GM21825 (cell line): Measurements from ENCODE around the gene CTRB1.
A peak's percentile ranks its signal among the peaks of the same experiment; 100 is the strongest.
"Not testable (repeated sequence)": the region's sequence is repeated elsewhere in the genome, so short reads cannot be mapped to it uniquely, and the experiment has no call there.

ENCODE experiments used
- ATAC-seq: cut with Tn5 transposase; IDR thresholded peaks from one replicate; pipeline ENCODE4 v1.9.1; 2021; ENCODE audit warnings: mild to moderate bottlenecking, moderate library complexity; ENCODE audit not compliant: unreplicated experiment

CTRB1 gene

DNA sequence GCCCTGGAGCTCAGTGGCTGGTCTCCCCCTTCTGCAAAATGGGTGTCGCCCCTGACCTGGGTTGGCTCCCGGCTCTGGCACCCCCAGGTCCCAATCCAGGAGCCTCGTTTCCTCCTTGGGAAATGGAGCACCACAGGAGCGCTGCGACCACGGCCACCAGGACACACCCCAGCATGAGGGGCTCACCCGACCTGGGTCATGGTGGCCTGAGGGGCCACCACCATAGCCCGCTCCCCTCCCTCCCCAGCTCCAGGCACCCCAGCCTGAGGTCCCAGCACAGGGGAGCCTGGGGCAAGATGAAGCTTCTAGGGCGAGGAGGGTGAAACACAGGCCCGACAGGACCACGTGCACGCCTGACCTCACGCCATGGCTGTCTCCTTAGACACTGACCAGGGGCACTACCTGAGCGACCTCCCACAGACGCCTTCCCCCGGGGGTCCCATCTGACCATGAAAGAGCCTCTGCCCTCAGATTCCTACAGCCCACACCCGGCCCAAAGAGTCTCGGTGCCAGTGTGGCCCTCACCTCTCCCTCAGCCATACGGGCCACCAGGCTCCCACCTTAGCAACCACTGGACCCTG lies 20.8 kb downstream of the CTRB1 start:
- no peak for ATAC-seq

GRCh38 chr16:75240633-75241032 lies 21.8 kb downstream of the CTRB1 start:
- not testable (repeated sequence) for ATAC-seq

DNA sequence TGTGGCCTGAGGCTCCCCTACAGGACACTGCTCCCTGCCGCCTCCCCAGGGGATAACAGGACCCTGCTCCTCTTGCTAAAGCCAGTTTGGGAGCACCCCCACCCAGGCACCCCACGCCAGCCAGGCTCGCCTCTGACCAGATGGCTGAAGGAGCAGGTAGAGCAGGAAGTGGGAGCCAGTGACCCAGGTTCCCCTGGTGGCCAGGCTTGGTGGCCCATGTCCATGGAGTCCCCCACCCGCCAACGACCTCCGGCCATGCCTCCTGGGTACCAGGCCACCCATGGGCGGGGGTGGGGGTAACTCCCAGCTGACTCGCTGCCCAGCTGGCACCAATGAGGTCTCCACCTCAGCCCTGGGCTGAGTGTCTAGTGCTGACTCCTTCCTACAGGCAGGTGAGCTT lies 22.6 kb downstream of the CTRB1 start:
- ATAC-seq, result no peak

GRCh38 chr16:75241955-75242354 lies 23.2 kb downstream of the CTRB1 start:
- ATAC-seq, result no peak

GRCh38 chr16:75242436-75243078 lies 23.8 kb downstream of the CTRB1 start:
- not testable (repeated sequence) for ATAC-seq

GRCh38 chr16:75243667-75244224 lies 25.0 kb downstream of the CTRB1 start:
- ATAC-seq, result no peak

GRCh38 chr16:75244225-75244809 lies 25.5 kb downstream of the CTRB1 start:
- no peak for ATAC-seq

DNA sequence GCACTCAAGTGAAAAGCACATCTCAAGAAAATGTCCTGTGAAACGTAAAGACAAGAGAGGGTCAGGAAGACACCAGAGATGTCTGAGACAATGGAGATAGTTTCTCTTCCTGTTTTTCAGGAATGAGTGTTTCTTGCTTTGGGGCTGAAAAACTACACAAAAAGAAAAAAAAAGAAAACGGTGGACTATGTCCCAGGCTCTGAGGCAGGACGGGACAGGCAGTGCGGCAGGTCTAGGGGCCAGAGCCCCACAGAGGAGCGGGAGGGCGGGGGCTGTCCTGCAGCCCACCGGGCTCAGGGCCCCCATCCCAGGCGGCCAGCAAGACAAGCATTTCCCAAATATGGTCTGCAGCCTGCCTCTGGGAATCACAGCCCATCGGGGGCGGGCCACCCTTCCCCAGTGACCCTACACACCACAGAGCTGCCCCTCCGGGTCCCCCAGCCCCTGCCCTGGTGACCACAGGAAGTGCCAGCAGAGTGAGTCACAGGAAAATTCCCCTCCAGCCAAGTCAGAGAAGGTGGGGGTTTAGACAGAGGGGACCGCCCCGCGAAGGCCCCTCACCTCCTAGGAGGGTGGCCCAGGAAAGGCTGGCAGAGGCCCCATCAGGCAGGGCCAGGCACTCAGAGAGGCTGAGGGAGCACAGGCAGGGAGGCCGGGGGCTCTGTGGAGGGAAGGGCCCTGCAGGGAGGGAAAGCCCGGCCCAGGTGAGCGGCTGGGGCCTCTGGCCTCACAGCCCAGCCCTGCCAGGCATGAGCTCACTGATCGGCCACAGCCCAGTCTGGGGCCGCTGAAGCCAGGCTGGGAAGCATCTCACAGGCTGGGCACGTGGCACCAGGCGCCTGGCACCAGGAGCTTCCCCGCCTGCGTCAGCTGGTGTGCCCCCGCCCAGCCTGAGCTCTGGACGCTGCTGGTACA lies 26.3 kb downstream of the CTRB1 start:
- ATAC-seq, result peak; percentile 46

- no peak for ATAC-seq
Observed at GRCh38 chr16:75246504-75247205, 27.9 kb downstream of the CTRB1 start.

- ATAC-seq, result no peak
Observed at GRCh38 chr16:75247249-75247648, 28.5 kb downstream of the CTRB1 start.

GRCh38 chr16:75248142-75248535 lies 29.4 kb downstream of the CTRB1 start:
- no peak for ATAC-seq

GRCh38 chr16:75248536-75249380 lies 30.0 kb downstream of the CTRB1 start:
- no peak for ATAC-seq

DNA sequence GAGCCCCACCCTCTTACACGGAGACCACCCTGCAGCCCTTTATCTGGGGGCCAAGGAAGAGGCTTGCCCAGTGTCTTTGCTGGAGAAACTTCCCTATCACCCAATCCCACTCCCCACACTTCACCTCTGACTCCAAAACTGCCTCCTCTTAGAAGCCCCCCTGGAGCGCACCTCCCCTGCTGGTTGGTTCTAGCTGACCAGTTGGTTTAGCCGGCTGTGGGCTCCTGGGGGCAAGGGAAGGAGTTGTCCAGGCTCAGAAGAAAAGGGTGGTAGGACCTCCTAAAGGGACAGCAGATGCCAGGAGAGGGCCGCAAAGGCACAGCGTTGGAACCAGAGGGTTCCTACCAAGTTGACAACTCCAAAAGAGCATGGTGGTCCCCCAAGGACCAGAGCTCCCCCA lies 30.7 kb downstream of the CTRB1 start:
- no peak for ATAC-seq

GRCh38 chr16:75250089-75250808 lies 31.5 kb downstream of the CTRB1 start:
- no peak for ATAC-seq

- ATAC-seq, result peak; percentile 33
Observed at GRCh38 chr16:75250809-75251279, 32.1 kb downstream of the CTRB1 start.

DNA sequence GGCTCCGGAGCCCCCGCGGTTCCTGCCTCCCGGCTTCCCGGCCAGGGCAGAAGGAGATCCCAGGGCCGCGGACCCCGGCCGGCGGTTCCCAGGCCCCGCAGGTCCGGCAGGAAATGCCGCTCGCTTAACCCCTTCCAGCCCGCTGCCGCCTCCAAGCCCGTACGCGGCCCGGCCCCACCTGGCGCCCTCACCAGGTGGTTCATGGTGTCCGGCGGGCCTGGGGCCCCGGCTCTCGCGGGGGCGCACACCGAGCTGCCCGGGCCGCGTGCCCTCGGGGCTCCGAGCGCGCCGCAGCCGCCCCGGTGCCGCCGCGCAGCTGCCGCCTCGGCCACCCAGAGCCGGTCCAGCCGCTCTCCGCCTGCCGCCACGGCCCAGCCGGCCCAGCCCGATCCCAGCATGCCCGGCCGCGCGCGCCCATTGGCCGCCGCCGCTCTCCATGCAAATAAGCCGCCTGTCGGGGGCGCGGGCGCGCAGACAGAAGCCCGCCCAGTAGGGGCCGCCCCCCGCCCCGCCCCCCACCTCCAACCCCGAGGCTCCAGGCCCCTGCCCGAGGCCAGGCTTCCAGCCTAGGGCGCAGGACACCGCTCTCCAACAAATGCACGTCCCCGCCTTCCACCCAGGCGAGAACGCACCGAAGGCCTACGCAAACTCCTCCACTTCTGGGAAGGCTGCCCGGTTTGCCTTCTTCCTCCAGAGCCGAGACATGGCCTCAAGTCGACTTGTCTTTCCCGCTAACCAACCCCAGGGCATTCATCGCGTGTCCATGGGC lies 32.7 kb downstream of the CTRB1 start, which contains the start of gene BCAR1:
Gene BCAR1, minus strand, starts transcription at position 345 of the 769 bp plus-strand sequence. Its CDS starts 142 bp downstream, at position 203.
- ATAC-seq, result peak; percentile 73

GRCh38 chr16:75252049-75252864 lies 33.5 kb downstream of the CTRB1 start:
- ATAC-seq, result no peak
